ENCODE results near the gene BTAF1. TPM values are rescaled to one million over a fixed set of nuclear protein-coding genes. Genes with fewer than 3 reads are reported as not detected.

Gene BTAF1
- total RNA-seq, 1 donor = 47.4 TPM

GRCh38 chr10:91976317-91977051, 52.9 kb downstream of the BTAF1 start:
- H2AFZ ChIP-seq (ENCODE audit: low read length) = no peak overlapping the region
- H3K27ac ChIP-seq (ENCODE audit: low read depth, low read length) = peak overlapping the region; percentile 69
- H3K79me2 ChIP-seq (ENCODE audit: insufficient read depth, low read length) = peaks cover 3% of the 10 kb centered on the region
- no peaks in the 10 kb centered on the region for H3K27me3 ChIP-seq (ENCODE audit: insufficient read depth, low read length)
- H3K4me1 ChIP-seq (ENCODE audit: insufficient read depth, low read length) = peaks cover 31% of the 10 kb centered on the region
- H3K36me3 ChIP-seq (ENCODE audit: insufficient read depth, low read length) = peaks cover 14% of the 10 kb centered on the region
- TF ChIP-seq CTCF (IDR thresholded peaks at IDR 0.05; ENCODE audit: extremely low read depth, low read depth, low read length) = no peak
- H3K4me3 ChIP-seq (ENCODE audit: insufficient read depth, low read length) = no peak overlapping the region
- H3K4me2 ChIP-seq (ENCODE audit: insufficient read depth, low read length) = no peak overlapping the region
- no peaks in the 10 kb centered on the region for H3K9me3 ChIP-seq (ENCODE audit: low read depth, low read length)
- H4K20me1 ChIP-seq (ENCODE audit: insufficient read depth, low read length) = no peaks in the 10 kb centered on the region
- DNase-seq (ENCODE audit: insufficient read length, low spot score, missing footprints) = no peak

GRCh38 chr10:91977491-91977890, 53.9 kb downstream of the BTAF1 start:
- H2AFZ ChIP-seq (ENCODE audit: low read length) = no peak overlapping the region
- H4K20me1 ChIP-seq (ENCODE audit: insufficient read depth, low read length) = no peaks in the 10 kb centered on the region
- H3K36me3 ChIP-seq (ENCODE audit: insufficient read depth, low read length) = peaks cover 23% of the 10 kb centered on the region
- H3K4me2 ChIP-seq (ENCODE audit: insufficient read depth, low read length) = no peak overlapping the region
- no peak overlapping the region for H3K27ac ChIP-seq (ENCODE audit: low read depth, low read length)
- TF ChIP-seq CTCF (IDR thresholded peaks at IDR 0.05; ENCODE audit: extremely low read depth, low read depth, low read length) = no peak
- H3K79me2 ChIP-seq (ENCODE audit: insufficient read depth, low read length) = no peaks in the 10 kb centered on the region
- H3K9me3 ChIP-seq (ENCODE audit: low read depth, low read length) = no peaks in the 10 kb centered on the region
- H3K4me1 ChIP-seq (ENCODE audit: insufficient read depth, low read length) = peaks cover 31% of the 10 kb centered on the region
- no peak for DNase-seq (ENCODE audit: insufficient read length, low spot score, missing footprints)
- no peak overlapping the region for H3K4me3 ChIP-seq (ENCODE audit: insufficient read depth, low read length)
- no peaks in the 10 kb centered on the region for H3K27me3 ChIP-seq (ENCODE audit: insufficient read depth, low read length)

- Histone ChIP-seq H3K4me1 (ENCODE audit: insufficient read depth, low read length) (peaks cover 31% of the 10 kb centered on the region), H3K4me3 (ENCODE audit: insufficient read depth, low read length) (no peak overlapping the region), H3K79me2 (ENCODE audit: insufficient read depth, low read length) (no peaks in the 10 kb centered on the region), H3K27me3 (ENCODE audit: insufficient read depth, low read length) (no peaks in the 10 kb centered on the region), H2AFZ (ENCODE audit: low read length) (no peak overlapping the region), H3K9me3 (ENCODE audit: low read depth, low read length) (no peaks in the 10 kb centered on the region), H4K20me1 (ENCODE audit: insufficient read depth, low read length) (no peaks in the 10 kb centered on the region), H3K4me2 (ENCODE audit: insufficient read depth, low read length) (no peak overlapping the region), H3K27ac (ENCODE audit: low read depth, low read length) (no peak overlapping the region), H3K36me3 (ENCODE audit: insufficient read depth, low read length) (peaks cover 32% of the 10 kb centered on the region)
- TF ChIP-seq CTCF (IDR thresholded peaks at IDR 0.05; ENCODE audit: extremely low read depth, low read depth, low read length) = no peak
- no peak for DNase-seq (ENCODE audit: insufficient read length, low spot score, missing footprints)
These were observed 55.0 kb downstream of the BTAF1 start for GRCh38 chr10:91978585-91978984.

GRCh38 chr10:91980319-91980718, 56.7 kb downstream of the BTAF1 start:
- TF ChIP-seq CTCF (IDR thresholded peaks at IDR 0.05; ENCODE audit: extremely low read depth, low read depth, low read length) = no peak
- H3K79me2 ChIP-seq (ENCODE audit: insufficient read depth, low read length) = no peaks in the 10 kb centered on the region
- H3K4me3 ChIP-seq (ENCODE audit: insufficient read depth, low read length) = no peak overlapping the region
- no peaks in the 10 kb centered on the region for H3K27me3 ChIP-seq (ENCODE audit: insufficient read depth, low read length)
- no peak for DNase-seq (ENCODE audit: insufficient read length, low spot score, missing footprints)
- H4K20me1 ChIP-seq (ENCODE audit: insufficient read depth, low read length) = no peaks in the 10 kb centered on the region
- H3K4me2 ChIP-seq (ENCODE audit: insufficient read depth, low read length) = no peak overlapping the region
- H3K4me1 ChIP-seq (ENCODE audit: insufficient read depth, low read length) = peaks cover 18% of the 10 kb centered on the region
- H3K36me3 ChIP-seq (ENCODE audit: insufficient read depth, low read length) = peaks cover 50% of the 10 kb centered on the region
- no peak overlapping the region for H2AFZ ChIP-seq (ENCODE audit: low read length)
- no peaks in the 10 kb centered on the region for H3K9me3 ChIP-seq (ENCODE audit: low read depth, low read length)
- no peak overlapping the region for H3K27ac ChIP-seq (ENCODE audit: low read depth, low read length)

Data from osteoblast (primary cell).